BLaER1 treated with 17β-estradiol and CSF1 and Interleukin-3, amounts not matched to agents 10 nM and 100 nM (cell line): ENCODE data around the gene ESPN.

Experiments used
- H3K27ac ChIP-seq, 11 experiments: shearing (Covaris generic); formaldehyde crosslinking; 2 replicates each; pipeline ENCODE4 v1.8.1; 2022
- H3K27me3 ChIP-seq, 11 experiments: shearing (Covaris generic); formaldehyde crosslinking; 2 replicates each; pipeline ENCODE4 v1.8.1; 2022
- H3K36me3 ChIP-seq, 11 experiments: shearing (Covaris generic); formaldehyde crosslinking; 2 replicates each; pipeline ENCODE4 v1.8.1; 2022
- H3K4me1 ChIP-seq, 10 experiments: shearing (Covaris generic); formaldehyde crosslinking; 2 replicates each; pipeline ENCODE4 v1.8.1; 2022
- H3K4me2 ChIP-seq, 11 experiments: shearing (Covaris generic); formaldehyde crosslinking; 2 replicates each; pipeline ENCODE4 v1.8.1; 2022
- H3K4me3 ChIP-seq, 10 experiments: shearing (Covaris generic); formaldehyde crosslinking; 2 replicates each; pipeline ENCODE4 v1.8.1; 2022
- H3K9ac ChIP-seq, 11 experiments: shearing (Covaris generic); formaldehyde crosslinking; 2 replicates each; pipeline ENCODE4 v1.8.1; 2022
- H3K9me3 ChIP-seq, 11 experiments: shearing (Covaris generic); formaldehyde crosslinking; replicated peaks in 1 of 11; 2 replicates each; pipeline ENCODE4 v1.8.1; 2022
- H4K20me1 ChIP-seq, 11 experiments: shearing (Covaris generic); formaldehyde crosslinking; 2 replicates each; pipeline ENCODE4 v1.8.1; 2022
- Cebpa-rat ChIP-seq, 11 experiments: shearing (Covaris generic); IDR thresholded peaks; 2 replicates each; pipeline ENCODE4 v1.8.1; 2022

The ESPN gene

DNA sequence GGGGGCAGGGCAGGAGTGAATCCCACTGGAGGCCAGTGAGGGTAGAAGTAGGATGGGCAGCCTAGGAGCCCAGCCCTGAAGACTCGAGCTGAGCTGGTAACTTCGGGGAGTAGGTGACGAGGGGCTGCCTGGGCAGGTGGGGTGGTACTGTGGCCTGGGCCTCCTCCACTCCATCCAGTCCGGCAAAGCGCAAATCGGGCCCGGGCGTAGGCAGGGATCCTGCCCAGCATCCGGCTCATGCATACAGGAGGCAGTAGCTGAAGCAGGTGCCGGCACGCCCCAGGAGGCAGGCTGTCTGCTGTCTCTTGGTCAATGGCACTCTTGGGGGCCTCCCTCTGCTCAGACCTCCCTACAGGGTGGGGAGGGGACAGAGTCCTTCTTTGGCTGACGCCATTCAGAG is 42.6 kb downstream of the ESPN start:
- H3K27ac ChIP-seq, result no peak overlapping the region
- H3K4me3 ChIP-seq, result no peak overlapping the region
- no peak overlapping the region for H3K9ac ChIP-seq
- no peaks in the 10 kb centered on the region for H3K9me3 ChIP-seq
- peaks cover 28 to 62% (median 43%) of the 10 kb centered on the region in 11 experiments for H3K27me3 ChIP-seq
- peaks cover 10 to 28% (median 20%) of the 10 kb centered on the region in 10 experiments; a peak in 19 of 20 replicates for H3K4me1 ChIP-seq
- H3K36me3 ChIP-seq, result peaks cover 0 to 7% (median 0%) of the 10 kb centered on the region in 11 experiments; a peak in 4 of 22 replicates
- TF ChIP-seq Cebpa-rat (IDR thresholded peaks at IDR 0.05), result no peak
- no peak overlapping the region for H3K4me2 ChIP-seq
- peaks cover 0 to 29% (median 0%) of the 10 kb centered on the region in 11 experiments; a peak in 2 of 22 replicates for H4K20me1 ChIP-seq

DNA sequence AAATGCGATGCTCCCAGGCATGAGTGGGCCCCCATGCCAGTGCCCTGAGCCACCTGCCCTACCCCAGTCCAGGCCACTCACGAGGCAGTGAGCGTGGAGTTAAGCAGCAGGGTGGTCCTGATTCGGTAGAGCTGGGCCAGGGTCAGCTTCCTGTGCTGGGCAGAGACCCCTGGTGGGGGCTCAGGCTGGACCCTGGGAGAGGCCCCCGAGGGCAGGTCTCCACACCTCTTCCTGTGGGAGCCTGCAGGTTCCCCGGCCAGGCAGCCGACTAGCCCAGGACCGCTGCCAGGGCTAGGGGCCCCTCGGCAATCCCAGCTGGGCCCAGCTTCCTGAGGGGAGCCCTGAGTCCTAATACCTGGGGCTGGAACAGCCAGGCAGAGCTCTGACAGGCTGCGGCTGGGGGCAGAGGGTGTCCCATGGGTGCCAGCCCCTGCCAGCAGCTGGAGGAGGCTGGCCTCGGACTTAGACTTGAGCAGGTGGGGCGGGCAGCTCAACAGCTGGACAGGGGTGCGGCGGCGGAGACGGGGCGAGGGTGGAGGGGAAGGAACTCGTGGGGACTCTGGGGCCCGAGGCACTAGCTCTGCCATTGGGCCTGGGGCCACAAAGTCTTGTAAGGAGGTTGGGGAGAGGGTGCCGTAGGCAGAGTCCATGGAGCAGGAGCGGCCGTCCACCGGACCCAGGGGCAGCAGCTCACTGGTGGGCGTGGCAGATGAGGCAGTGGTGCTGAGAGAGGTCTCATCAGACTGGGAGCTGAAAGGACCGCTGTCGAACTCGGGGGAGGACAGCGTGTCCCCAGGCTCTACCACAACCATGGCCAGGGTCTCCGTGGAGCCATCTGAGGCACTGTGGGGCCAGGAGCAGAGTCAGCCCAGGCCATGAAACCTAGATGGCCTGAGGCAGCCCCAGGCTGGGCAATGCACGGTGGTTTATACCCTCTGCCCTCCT is 43.4 kb downstream of the ESPN start:
- H3K4me3 ChIP-seq, result no peak overlapping the region
- peaks cover 10 to 24% (median 18%) of the 10 kb centered on the region in 10 experiments; a peak in 19 of 20 replicates for H3K4me1 ChIP-seq
- no peak overlapping the region for H3K27ac ChIP-seq
- H3K4me2 ChIP-seq, result no peak overlapping the region
- no peak overlapping the region for H3K9ac ChIP-seq
- H3K9me3 ChIP-seq, result no peaks in the 10 kb centered on the region
- peaks cover 28 to 57% (median 43%) of the 10 kb centered on the region in 11 experiments for H3K27me3 ChIP-seq
- no peaks in the 10 kb centered on the region for H3K36me3 ChIP-seq
- no peak for TF ChIP-seq Cebpa-rat (IDR thresholded peaks at IDR 0.05)
- H4K20me1 ChIP-seq, result peaks cover 0 to 29% (median 0%) of the 10 kb centered on the region in 11 experiments; a peak in 2 of 22 replicates

DNA sequence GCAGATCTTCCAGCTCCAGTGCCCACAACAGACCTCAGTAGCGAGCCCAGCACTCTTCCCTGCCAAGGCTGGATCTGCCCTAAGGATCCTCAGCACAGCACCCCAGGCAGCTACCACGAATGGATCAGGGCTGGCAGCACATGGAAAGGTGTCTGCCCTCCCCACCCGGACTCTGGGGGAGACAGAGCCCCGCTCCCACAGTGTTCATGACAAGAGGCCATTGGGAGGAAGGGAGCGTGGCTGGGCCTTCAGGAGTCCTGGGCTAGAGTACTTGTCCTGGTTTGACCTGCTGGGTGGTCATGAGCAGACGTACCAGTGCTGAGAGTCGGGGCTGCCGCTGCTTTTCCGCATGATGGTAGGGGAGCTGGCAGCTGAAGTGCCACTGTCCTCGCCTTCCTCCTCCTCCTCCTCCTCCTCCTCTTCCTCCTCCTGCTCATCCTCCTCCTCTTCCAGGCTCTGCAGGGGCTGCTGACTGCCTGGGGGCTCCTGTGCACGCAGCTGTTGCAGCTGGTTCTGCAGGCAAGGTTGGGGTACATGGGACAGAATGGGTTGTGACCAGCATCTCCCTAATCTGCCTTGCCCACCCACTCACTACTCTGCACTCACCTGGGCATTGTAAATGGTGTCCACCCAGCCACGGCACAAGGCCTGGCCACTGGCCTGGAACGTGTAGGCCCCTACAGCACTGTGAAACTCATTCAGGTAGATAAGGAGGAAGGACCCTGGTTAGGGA is 44.3 kb downstream of the ESPN start:
- peaks cover 10 to 24% (median 18%) of the 10 kb centered on the region in 10 experiments; a peak in 19 of 20 replicates for H3K4me1 ChIP-seq
- H3K27me3 ChIP-seq, result peaks cover 28 to 48% (median 41%) of the 10 kb centered on the region in 11 experiments
- H3K4me3 ChIP-seq, result no peak overlapping the region
- no peak overlapping the region for H3K9ac ChIP-seq
- no peak overlapping the region for H3K4me2 ChIP-seq
- no peaks in the 10 kb centered on the region for H3K9me3 ChIP-seq
- no peak overlapping the region for H3K27ac ChIP-seq
- H4K20me1 ChIP-seq, result peaks cover 0 to 29% (median 0%) of the 10 kb centered on the region in 11 experiments; a peak in 2 of 22 replicates
- TF ChIP-seq Cebpa-rat (IDR thresholded peaks at IDR 0.05), result no peak
- no peaks in the 10 kb centered on the region for H3K36me3 ChIP-seq

DNA sequence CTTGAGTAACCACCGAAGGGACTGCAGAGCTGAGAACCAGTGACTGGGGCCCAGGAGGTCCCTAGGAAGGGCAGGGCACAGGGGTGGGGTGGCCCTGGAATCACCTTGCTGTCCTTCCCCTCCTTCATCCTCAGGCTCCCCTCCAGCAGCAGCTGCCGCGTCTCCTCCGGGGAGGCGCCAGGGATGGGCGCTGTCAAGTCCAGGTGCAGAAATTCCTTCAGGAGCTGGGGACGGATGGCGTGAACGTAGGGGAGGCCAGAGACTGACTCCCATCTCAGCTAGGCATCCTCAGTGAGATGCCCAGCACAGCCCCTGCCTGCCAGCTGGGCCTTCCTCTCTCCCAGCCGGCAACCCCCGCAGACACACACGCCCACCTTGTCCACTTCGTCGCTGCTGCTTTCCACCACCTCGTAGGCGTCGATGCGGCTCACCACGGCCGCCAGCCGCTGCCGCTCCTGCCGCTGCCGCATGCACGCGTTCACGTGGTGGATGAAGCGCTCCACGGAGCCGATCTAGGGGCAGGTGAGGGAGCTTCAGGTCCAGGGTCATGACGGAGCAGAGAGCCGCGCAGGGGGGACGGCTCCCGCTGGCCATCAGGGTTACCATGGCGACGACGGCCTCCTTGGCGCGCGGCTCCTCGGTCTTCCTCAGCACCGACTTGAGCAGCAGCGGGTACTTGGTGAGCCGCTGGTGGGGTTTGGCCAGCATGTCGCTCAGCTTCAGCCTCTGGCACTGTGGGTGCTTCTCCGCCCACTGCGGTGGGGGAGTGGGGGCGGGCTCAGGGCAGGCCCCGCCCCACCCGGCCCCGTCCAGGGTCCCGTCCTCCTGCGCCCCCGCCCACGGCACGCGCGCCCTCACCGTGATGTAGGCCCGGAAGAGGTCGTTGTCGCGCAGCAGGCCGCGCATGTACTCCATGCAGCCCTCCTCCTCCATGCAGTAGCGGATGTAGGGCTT is 45.8 kb downstream of the ESPN start:
- Histone ChIP-seq H3K27ac (no peak overlapping the region), H3K4me2 (no peak overlapping the region), H3K9me3 (no peaks in the 10 kb centered on the region), H3K36me3 (no peaks in the 10 kb centered on the region), H3K4me3 (no peak overlapping the region), H4K20me1 (peaks cover 0 to 20% (median 0%) of the 10 kb centered on the region in 11 experiments; a peak in 2 of 22 replicates), H3K4me1 (peaks cover 4 to 10% (median 8%) of the 10 kb centered on the region in 10 experiments; a peak in 19 of 20 replicates), H3K9ac (no peak overlapping the region), H3K27me3 (peaks cover 20 to 33% (median 26%) of the 10 kb centered on the region in 11 experiments)
- no peak for TF ChIP-seq Cebpa-rat (IDR thresholded peaks at IDR 0.05)

DNA sequence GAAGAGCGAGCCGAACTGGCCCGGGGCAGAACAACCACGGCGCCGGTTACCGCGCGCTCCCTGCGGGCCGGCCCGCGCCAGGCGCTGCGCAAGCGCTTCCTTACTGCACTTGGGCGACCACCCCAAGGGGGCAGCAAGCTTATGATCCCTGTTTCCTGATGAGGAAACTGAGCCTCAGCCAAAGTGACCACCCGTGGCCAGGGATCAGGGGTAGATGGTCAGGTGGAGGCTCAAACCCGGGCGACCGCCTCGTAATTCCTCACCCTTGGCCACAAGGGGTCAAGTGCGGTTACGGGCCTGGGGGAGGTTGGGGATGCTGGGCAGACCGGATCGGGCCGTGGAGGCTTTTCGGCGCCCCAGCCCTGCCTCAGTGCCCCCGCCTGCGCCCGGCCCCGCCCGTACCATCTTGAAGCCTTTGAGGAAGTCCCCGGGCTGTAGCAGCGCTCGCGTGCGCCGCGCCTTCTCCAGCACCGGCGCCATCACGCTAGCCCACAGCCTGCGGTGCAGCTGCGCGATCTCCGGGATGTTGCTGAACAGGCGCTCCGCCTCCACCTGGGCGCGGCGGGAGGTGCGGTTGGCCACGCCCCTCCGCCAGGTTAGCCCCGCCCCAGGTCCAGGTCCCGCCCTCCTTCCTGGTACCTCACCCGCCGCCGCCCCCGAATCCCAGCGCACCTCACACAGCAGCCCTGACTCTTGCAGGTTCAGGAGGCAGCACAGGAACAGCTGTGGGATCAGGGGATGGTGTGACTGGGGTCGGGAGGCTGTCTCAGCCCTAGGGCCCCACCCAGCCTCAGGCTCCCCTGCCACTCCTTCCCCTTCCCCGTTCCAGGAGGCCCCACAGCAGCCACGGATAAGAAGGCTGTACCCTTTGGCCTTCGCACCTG is 46.8 kb downstream of the ESPN start:
- no peak overlapping the region for H3K4me2 ChIP-seq
- H4K20me1 ChIP-seq, result peaks cover 0 to 20% (median 0%) of the 10 kb centered on the region in 11 experiments; a peak in 2 of 22 replicates

DNA sequence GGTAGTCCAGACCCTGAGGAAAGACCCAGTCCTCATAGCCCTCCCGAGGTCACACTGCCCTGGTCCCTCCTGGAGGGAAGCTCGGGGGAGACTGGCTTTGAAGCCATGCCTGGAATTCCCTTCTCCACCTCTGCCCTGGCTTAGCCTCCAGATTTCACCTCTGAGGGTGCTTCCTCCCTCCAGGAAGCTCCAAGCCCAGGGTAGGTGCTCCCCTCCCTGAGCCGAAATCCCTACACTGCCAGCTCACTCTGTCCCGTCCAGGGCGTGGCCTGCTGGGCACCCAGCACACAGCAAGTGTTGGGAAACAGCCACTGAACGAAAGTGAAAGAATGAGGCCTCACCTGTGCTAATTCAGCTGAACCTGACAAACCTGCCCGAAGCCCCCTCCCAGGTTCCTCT is 47.4 kb downstream of the ESPN start:
- peaks cover 4 to 18% (median 11%) of the 10 kb centered on the region in 11 experiments; a peak in 20 of 22 replicates for H3K27me3 ChIP-seq
- no peak overlapping the region for H3K9ac ChIP-seq
- no peaks in the 10 kb centered on the region for H3K36me3 ChIP-seq
- H3K4me1 ChIP-seq, result no peaks in the 10 kb centered on the region
- H3K27ac ChIP-seq, result no peak overlapping the region
- TF ChIP-seq Cebpa-rat (IDR thresholded peaks at IDR 0.05), result no peak
- no peaks in the 10 kb centered on the region for H3K9me3 ChIP-seq
- H3K4me2 ChIP-seq, result no peak overlapping the region
- H3K4me3 ChIP-seq, result no peak overlapping the region
- peaks cover 0 to 19% (median 0%) of the 10 kb centered on the region in 11 experiments; a peak in 2 of 22 replicates for H4K20me1 ChIP-seq

More for the DNA sequence above, 46.8 kb downstream of the ESPN start:
- Histone ChIP-seq H3K4me1 (peaks cover 0 to under 1% (median 0%) of the 10 kb centered on the region in 10 experiments; a peak in 2 of 20 replicates), H3K27ac (no peak overlapping the region), H3K27me3 (peaks cover 10 to 24% (median 17%) of the 10 kb centered on the region in 11 experiments), H3K4me3 (no peak overlapping the region), H3K9me3 (no peaks in the 10 kb centered on the region), H3K9ac (no peak overlapping the region), H3K36me3 (no peaks in the 10 kb centered on the region)
- no peak for TF ChIP-seq Cebpa-rat (IDR thresholded peaks at IDR 0.05)

DNA sequence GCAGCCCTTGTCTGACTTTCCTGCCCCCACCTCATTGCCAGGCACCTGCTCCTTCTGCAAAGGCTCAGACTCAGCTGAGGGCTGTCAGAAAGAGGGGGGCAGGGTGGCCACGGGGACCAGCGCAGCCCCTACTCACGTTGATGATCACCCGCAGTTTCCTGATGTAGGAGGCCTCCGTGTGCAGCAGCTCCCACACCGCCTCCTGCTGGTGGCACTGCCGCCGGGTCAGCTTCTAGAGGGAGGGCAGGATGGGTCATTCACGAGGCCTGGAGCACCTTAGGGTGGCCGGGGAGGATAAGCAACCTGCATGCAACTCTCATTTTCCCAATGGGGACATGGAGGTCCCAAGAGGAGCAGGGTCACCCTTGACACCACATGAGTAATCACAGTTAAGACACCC is 47.8 kb downstream of the ESPN start:
- TF ChIP-seq Cebpa-rat (IDR thresholded peaks at IDR 0.05), result no peak
- H3K4me1 ChIP-seq, result no peaks in the 10 kb centered on the region
- H3K4me2 ChIP-seq, result no peak overlapping the region
- peaks cover 0 to 15% (median 0%) of the 10 kb centered on the region in 11 experiments; a peak in 2 of 22 replicates for H4K20me1 ChIP-seq
- H3K9ac ChIP-seq, result no peak overlapping the region
- peaks cover 0 to 13% (median 6%) of the 10 kb centered on the region in 11 experiments; a peak in 17 of 22 replicates for H3K27me3 ChIP-seq
- H3K36me3 ChIP-seq, result no peaks in the 10 kb centered on the region
- no peak overlapping the region for H3K27ac ChIP-seq
- no peaks in the 10 kb centered on the region for H3K9me3 ChIP-seq
- H3K4me3 ChIP-seq, result no peak overlapping the region
